Bone marrow (tissue), 2 donors: ENCODE measurements around the gene KCNA3.

Experiments
- DNase-seq, 2 donors: peaks; one replicate each; lab custom pipeline; 2025; lab: John Stamatoyannopoulos, UW

The KCNA3 gene

DNA sequence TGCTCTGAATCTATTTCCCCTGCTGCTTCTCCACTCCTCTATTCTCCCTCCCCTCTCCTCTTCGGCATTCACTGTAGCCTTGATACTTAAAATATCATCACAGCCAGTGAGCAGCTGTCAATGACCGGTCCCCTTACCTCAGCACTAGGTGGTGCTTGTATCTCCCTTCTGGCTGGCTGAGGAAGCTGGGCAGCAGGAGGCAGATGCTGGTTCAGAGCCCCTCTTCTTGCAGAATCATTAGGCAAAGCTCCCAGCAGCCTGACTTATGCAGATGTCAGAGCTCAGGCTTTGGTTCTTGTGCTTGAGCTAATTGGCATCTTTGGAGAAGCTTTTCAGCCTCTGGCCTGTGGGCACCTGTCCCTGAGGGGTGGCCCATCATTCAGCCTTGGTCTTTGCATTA is 36.7 kb downstream of the KCNA3 start:
- no peak for DNase-seq

DNA sequence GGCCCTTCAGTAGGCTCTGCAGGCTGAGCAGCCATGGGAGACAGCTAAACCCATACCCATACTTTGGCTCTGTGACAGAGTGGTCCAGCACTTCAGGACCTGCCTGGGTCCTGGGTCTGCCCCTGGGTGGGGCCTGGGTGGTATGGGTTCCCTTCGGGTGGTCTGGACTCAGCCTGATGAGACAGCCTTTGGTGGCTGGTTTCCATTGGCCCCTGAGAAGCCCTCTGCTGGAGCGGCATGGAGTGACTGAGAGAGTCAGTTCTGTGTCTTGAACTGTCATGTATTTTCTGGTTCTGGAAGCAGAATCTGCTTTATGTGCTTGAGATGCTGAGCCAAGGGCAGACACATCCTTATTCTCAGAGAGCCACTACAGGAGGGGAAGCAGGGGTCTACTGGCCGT is 37.3 kb downstream of the KCNA3 start:
- no peak for DNase-seq

DNA sequence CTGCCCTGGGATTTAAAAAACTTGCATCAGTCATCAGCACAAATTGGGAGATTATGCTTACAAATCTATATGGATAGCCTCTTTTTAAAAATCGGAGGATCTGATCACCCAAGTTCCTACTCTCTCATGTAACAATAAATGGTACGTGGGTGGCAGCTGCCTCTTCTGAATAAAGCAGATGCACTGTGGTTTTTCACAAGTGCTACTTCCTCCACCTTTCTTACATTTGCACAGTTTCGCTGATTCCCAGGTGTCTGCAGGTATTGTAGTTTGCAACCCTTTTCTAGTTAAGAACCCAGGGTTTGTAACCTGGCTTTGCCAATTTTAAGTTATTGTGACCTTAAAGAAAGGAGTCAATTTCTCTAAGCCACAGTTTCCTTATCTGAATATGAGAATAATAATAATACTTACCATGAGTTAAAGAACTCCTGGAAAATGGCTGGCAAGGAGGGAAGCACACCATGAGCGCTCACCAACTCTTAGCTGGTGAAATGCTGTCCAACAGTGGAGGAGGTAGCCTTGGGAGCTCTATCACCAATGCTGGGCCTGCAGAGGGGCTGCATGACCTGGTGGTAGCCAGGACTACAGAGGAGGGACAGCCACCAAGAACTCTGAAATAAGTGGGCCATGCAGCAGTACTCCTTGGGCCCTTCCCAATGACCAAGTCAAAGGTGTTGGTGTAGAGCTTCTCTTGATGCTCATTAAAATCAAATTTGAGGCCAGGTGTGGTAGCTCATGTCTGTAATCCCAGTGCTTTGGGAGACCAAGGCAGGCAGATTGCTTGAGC is 38.4 kb downstream of the KCNA3 start:
- DNase-seq, result no peak

DNA sequence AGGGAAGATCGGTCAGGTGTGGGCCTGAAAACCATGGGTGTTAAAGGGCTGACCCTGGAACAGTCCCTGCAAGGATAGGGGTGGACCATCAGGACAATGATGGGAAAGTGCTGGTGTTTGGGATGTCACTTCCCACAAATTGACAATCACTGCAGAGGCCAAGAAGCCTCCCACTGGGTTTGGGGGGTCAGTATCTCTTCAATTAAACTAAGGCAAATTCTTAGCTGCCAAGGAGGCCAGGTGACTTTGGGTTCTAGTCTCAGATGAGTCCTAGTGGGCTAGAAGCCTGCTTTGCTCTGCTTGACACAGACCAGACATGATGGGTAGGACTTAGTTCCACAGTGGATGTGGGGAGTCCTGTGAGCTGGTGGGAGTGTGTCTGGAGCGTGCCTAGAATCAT is 39.3 kb downstream of the KCNA3 start:
- no peak for DNase-seq

DNA sequence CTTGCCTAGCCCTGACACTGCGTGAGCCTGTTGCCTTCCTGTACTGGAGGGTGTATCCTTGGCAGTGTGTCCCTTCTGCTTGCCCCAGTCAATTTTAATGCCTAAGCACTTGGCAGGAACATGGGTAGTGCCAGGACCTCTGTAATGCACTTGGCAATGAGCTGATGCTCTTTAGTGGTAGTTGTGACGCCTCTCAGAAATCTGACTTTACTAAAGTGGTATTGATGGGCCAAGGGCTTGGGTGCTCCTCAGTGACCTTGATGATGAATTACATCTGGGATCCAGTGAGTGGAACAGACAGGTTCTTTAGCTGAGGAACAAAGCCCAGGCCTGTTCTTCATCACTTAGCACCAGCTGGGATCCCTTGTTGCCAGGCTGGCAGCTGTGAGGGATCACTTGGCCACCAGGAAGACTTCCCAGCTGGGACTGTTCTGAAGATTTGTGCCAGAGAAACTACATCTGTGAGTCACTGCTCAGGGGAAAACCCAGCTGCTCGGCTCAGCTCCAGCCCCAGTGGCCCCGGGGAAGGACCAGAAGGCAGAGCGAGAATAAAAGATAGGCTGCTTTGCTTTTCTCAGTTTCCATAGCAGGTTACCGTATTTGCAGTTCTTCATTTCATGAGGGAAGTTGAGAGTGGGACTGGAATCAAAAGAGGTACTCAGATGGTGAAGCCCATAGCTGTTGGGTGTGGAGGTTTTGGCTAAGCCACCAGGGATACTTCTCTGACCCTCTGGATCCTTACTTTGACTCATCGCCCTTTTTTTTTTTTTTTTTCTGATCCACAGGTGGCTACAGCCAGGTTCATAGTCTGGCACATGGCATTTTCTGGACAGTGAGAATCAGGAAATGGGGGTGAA is 40.1 kb downstream of the KCNA3 start:
- DNase-seq, result peak in 1 of 2 donors; percentile 33

DNA sequence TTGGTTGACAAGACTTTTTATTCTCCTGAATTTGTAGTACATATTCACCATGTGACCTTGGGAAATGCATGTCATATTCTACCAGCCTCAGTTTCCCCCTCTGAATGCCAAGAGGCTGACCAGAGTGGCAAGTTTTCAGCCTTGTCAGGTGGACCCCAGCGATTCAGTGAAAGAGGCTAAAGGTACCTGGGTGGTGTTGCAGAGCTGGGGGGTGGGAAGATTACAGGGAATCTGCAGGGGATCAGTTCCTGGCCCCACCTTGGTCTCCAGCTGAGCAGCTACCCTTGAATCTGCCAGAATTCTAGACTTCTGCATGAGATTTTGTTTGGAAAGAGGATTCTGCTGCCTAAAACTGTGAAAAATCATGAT is 40.7 kb downstream of the KCNA3 start:
- DNase-seq, result no peak

DNA sequence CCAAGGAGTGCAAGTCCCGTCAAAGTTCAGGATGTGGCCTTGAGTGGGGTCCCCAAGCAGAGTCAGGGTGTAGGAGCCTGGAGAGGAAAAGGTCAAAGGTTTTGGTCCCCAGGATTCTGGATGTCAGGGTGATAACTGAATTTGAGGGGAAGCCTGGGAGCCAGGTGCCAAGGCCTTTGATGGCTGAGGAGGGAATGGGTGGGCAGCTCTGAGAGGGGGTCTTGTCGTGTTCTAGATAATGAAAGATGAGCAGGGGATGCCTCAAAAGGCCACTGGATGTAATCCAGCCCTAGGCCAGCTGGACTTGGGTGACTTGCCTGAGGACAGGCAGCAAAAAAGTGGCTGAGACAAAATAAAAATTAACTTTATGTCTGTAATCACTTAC is 41.1 kb downstream of the KCNA3 start:
- DNase-seq, result no peak

DNA sequence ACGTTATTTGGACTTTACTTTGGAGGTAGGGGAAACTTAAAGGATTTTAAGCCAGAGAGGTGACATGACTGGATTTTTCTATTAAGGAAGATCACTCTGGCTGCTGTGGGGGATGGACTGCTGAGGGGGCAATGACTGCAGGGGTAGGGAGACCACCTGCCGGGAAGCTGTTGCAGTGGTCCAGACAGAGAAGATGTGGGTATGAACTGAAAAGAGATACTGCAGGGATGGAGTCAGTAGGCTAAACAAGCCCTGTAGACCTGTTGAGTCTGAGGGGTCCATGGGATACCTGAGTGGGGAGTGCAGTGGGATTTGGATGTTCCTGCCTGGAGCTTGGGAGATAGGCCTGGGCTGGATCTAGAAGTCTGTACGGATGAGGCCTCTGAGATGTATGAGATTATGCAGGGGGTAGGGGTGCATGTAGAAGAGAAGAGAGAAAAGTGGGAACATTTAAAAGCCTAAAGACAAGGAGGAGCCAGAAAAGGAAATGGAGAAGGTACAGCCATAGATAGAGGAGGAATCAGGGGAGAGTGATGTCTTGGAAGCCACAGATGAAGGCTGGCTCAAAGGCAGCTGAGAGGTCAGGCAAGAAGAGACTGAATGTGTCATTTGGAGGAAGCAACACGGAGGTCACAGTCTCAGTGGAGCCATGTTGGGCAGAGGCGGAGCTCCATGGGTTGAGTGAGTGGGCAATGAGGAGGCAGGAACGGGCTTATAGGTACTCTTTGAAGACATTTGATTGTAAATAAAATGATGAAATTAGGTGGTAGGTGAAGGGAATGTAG is 42.7 kb downstream of the KCNA3 start:
- DNase-seq, result no peak

DNA sequence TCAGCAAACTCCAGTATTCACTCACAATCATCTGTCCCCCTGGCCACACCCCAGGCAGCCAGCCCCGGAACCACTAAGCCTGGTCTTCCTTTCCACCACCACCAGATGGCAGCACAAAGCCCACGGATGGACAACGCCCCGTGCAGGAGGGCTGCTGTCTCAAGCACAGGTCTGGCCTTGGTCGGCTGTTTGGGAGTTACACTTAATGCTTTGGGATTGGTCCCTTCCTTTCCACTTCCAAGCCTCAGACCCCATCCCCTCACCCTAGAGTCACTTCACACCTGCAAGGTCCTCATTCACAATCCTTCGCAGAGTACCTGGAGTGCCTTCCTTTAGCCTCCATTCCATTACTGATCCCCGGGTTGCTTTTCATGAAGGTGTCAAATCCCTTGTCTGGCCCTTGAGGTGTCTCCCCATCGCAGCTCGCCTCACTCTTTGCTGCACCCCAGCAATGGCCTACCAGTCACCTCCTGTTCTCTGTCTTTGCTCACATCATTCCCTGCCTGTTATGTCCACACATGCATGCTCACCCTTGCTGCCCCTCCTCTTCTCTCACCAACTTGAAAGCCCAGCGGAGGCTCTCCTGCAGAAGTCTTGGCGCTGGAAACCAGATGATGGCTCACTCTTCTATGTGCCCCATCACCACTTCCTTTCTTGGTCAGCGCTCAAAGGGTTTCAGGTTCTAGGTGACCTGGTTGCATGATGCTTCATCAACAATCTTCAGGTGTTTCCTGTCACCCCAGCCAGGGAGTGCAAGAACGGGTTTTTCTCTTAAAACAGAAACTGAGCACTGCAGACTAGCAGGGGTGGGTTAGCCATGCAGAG is 43.7 kb downstream of the KCNA3 start:
- DNase-seq, result peak; percentile 36 to 49

DNA sequence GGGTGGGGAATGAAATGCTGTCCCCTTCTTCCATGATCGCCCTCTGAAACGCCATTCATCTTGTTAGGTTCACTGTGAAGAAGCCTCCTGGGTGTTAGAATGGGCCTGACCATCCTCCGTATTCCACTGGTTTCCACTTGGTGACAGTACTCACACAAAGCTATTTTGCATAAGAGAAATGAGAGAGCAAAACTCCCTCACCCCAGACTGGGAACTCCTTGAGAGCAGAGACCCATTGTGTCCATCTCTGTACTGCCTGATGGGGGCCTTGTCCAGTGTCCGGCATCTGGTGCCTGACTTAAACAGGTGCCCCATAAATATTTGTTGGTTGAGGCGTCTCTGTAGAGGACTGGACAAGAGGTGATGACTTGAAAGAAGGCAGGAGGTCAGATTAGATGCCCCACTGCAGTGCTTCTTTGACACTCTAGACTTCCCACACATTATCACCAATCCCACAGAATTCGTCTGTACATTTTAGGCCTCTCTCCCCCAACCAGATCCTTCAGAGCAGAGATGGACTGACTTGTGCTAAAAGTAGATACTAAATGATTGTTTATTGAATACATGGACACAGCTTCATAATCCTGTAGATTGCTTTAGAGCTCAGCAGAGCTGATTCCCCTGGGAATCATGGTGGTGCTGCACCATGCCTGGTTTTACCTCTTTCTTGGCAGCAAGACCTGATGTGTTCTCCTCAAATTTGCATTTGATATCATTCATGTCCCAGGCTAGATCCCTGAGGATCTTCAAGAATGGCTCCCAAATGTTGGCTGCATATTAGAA is 46.2 kb downstream of the KCNA3 start:
- no peak for DNase-seq

DNA sequence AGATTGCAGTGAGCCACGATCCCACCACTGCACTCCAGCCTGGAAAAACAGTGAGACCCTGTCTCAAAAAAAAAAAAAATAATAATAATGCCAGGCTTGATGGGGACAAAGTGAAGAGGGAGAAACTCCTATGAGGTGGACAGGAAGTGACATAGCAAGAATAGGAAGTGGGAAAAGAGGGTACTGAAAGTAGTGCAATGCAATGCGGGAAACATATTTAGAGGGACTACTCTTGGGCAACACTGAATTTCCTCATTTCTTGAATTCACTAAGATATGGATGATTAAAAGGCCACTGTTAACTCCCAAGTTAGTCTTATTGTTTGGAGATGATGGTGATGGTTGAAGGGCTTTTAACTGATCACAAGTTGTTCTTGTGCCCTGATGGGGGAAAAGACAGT is 47.0 kb downstream of the KCNA3 start:
- DNase-seq, result peak in 1 of 2 donors; percentile 6

DNA sequence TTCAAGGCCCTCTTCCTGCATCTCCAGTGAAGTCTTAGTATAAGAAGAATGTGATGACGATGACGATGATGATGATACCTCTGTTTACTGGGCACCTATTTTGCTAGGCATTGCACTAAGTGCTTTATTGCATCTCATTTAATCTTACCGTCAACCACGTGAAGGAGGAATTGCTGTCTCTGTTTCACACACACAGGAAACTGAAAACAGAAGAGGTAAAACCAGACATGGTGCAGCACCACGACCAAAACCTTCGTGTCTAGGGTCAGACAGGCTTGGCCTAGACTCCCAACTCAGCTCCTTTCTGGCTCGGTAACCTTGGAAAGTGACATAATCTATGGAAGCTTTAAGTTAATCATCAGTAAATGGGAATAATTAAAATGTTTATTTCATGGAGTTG is 47.9 kb downstream of the KCNA3 start:
- no peak for DNase-seq
